HG02973 (cell line): Measurements from ENCODE around the gene CNKSR3.
"Not testable (repeated sequence)": the region's sequence is repeated elsewhere in the genome, so short reads cannot be mapped to it uniquely, and the experiment has no call there.

ENCODE experiments used
- ATAC-seq: cut with Tn5 transposase; IDR thresholded peaks from one replicate; pipeline ENCODE4 v1.9.1; 2021; ENCODE audit warnings: moderate library complexity; ENCODE audit not compliant: unreplicated experiment

Gene CNKSR3

DNA sequence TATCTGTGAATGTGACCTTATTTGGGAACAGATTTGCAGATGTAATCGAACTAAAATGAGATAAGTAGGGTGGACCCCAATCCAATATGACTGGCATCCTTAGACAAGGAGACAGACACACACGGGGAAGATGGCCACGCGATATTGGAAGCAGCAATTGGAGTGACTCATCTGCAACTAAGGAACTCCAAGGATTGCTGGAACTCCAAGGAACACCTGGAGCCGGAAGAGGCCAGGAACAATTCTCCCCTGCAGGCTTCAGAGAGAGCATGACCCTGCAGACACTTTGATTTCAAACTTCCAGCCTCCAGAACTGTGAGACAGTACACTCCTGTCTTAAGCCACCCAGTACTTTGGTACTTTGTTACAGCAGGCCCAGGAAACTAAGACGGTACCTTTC lies 19.5 kb upstream of the CNKSR3 start:
- ATAC-seq = no peak

DNA sequence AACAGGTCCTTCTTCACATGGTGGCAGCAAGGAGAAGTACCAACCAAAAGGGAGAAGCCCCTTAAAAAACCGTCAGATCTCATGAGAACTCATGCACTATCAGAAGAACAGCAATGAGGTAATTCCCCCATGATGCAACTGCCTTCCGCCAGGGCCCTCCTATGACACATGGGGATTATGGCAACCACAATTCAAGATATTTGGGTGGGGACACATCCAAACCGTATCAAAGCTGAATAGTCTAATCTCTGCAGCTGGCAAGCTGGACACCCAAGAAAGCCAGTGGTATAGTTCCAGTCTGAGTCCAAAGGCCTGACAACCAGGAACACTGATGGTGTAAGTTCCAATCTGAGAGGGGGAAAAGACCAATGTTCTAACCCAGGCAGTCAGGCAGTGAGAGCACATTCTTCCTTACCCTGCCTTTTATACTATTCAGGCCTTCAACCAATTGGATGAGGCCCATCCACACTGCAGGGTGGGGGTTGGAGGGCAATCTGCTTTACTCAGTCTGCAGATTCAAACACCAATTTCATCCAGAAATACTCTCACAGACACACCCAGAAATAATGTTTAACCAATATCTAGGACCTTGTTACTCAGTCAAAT lies 17.9 kb upstream of the CNKSR3 start:
- ATAC-seq = no peak

DNA sequence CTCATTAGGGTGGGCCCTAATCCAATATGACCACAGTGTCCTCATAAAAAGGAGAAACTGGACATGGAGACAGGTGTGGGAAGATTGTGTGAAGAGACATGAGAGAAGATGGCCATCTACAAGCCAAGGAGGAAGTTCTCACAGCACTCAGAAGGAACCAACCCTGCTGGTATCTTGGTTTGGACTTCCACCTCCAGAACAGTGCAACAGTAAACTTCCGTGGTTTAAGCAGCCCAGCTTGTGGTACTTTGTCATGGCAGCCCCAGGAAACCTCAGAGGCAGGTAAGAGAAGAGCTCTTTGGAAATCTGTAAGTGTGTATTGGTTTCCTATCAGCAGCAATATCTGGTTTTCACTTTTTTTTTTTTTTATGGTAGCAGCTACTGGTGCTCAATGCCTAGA lies 16.5 kb upstream of the CNKSR3 start:
- no peak for ATAC-seq

DNA sequence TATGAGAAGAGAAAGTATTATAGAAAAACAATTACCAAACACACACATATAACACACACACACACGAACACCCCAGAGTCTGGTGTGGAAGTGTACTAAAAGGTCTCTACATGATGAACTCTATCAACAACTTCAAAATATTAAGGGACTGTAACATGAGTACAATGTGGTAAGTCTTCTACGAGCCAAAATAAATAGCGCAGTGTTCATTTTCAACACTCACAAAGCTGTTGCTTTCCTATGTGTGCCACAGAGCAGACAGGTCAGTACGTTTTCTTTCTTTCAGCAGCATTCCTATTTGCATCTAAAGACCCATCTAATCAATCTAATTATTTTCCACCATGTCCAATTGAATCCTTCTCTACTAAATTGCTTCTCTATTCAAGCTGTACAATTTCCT lies 12.1 kb upstream of the CNKSR3 start:
- ATAC-seq = no peak

DNA sequence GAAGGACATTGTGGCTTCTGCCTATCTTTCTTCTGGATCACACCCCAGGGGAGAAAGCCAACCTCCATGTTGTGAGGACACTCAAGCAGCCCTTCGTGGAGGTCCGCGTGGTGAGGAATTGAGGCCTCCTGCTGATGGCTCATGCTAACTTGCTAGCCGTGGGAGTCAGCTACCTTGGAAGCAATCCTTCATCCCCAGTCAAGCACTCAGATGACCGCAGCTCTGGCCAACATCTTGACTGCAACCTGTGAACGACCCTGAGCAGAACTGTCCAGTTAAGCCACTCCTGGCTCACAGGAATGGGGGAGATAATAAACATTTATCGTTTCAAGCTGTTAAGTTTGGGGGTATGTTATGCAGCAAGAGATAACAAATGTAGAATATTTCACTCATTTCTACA lies 10.9 kb upstream of the CNKSR3 start:
- ATAC-seq = no peak

DNA sequence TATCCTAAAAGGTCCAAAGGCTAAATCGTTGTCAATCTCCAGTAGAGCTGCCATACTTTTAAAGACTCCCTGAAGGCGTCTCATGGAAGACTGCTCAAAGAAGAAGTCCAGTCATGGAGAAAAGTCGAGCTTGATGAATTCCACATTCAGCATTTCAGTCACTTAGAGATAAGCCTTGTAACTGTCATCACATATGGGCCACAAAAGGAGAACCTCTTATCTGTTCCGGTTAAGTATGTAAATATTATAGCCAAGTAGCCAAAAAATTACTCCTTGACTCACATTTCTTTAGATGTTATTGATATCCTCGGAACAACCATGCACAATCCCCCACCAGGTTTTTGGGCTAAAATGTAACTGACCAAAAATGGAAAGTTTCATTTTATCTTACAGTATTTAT lies 9.8 kb upstream of the CNKSR3 start:
- ATAC-seq = no peak

DNA sequence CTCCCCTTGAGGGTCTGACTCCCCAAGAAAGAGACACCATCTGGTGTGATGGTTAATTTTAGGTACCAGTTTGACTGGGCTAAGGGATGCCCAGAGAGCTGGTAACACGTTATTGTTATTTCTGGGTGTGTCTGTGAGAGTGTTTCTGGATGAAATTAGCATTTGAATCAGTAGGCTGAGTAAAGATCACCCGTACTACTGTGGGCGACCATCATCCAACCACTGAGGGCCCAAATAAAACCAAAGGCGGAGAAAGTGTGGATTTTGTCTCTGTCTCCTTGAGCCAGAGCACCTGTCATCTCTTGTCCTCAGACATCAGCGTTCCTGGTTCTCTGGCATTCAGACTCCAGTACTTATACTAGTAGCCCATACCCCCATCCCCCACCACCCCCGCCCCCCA lies 7.9 kb upstream of the CNKSR3 start:
- ATAC-seq = no peak

DNA sequence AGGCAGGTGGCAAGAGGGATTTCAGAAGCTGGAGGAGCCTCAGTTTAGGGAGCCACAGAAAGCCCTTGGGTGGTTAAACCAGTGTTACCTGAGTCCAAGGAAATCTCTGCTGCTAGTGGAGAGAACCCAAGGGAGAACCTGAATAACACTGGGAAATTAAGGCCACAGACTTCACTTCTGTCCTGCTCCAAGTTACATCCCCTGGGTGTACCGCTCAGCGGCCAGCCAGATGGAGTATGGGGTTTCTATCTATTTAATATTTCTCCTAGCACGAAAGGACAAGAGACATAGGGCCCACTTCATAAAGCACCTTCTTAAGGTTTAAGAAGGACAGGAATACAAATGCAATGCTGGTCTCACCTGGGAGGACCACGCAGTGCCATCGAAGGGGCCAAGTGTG lies 5.8 kb upstream of the CNKSR3 start:
- ATAC-seq = no peak

DNA sequence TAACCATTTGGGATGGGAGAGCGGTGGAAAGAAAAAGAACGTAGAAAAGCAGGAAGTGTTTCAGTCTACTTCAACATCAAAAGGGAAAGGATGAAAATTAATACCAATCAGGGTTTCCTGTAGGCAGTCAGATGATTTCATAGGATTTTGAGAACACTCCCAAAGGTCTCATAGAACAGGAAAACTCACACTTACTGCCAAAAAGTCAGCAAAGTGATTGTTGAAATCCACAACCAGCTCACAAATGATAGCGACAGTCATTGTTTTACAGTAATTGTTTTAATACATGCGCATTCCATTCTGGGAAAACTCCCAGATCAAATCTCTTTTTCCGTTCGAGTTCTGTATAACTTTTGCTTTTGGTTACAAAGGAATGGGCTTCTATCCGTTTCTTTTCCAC lies 5.3 kb upstream of the CNKSR3 start:
- no peak for ATAC-seq

DNA sequence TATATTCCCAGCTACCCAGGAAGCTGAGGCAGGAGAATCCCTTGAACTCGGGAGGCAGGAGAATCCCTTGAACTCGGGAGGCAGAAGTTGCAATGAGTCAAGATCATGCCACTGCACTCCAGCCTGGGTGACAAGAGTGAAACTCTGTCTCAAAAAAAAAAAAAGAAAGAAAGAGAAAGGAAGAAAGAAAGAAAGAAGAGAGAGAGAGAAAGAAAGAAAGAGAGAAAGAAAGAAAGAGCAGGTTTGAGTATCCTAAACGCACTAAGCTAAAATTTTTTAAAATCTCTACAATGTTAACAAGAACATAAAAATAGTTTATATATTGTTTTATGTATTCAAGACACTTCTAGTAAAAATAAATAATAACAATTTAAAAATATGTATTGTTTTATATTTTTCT lies 4.6 kb upstream of the CNKSR3 start:
- not testable (repeated sequence) for ATAC-seq

DNA sequence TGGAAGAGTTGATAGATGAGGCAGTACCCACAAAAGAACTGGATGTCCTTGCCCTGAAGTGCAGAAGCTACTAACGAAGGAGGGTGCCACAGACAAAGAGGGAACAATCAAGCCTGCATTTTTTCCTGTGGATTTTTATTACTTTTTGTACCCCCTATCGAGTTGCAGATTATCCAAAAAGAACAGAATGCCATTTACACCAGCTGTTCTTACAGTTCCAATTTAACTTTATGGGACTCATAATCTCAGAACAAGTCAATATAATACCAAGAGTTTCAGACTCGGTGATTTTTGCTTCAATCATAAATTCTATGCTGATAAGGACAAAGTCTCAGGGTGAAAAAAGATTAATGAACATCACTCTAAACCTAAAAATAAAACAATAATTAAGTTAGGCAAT lies 4.0 kb upstream of the CNKSR3 start:
- ATAC-seq = no peak

DNA sequence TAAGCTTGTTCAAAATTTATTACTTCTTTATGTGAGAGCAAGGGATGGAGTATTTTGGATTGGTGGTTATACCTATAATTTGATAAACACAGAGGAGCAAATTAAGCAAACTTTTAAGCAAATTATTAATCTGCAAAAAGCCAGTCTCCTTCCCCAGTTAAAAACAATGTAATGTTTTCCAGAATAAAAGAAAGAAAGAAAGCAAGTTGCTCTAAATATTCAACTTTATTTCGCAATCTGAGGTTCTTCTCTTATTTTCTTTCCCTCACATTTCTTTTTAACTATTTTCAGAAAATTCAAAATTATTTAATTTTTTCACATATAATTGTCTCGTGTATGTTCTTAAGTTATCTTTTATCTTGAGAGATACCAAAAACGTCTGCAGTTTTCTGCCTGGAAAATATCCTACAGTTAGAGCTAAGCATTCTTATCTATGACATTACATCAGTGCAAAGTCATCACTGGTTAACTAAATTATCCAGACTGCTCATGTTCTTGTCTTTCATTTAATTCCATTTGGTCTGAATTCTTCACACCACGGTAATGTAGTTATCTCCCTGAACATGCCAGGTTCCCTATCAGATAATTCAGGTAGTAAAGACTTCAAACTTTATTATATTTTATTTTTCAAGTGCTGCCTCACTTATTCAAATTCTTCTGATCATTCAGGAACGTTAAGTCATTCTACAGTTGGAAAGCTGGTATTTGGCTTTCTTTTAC lies 3.3 kb upstream of the CNKSR3 start:
- no peak for ATAC-seq

DNA sequence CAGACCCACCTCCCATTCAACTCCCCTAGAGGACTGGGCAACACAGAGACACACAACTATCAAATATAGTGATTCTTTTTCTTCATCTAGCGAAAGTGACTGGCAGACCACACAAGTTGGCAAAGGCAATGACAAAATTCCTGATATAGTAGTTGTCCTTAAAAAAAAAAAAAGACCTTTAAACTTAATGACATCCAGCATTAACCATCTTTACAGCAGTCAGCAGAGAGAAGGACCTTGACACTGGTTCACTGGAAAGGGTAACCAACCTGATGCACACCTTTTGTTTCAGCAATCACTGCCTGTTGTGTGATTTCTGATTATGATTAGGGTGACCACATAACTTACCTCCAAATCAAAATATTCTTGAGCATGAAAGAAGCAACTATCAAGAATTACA lies 1.7 kb upstream of the CNKSR3 start:
- no peak for ATAC-seq

DNA sequence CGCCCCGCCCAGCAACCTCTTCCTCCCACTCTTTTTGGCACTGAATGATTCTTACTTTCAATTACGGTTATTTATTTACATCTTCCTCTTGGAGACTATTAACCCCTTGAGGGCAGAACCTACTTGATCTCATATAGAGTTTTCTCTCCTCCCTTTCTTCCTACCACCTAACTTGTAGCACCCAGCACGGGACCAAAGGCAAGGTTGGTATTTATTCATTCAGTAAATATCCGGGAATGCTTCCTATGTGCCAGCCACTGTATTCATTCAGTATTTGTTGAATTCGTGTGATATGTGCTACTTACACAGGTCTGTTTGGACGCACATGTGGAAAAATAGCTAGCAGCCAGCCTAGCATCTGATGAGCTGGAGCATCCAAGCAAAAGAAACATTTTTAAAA lies 1.3 kb upstream of the CNKSR3 start:
- no peak for ATAC-seq

DNA sequence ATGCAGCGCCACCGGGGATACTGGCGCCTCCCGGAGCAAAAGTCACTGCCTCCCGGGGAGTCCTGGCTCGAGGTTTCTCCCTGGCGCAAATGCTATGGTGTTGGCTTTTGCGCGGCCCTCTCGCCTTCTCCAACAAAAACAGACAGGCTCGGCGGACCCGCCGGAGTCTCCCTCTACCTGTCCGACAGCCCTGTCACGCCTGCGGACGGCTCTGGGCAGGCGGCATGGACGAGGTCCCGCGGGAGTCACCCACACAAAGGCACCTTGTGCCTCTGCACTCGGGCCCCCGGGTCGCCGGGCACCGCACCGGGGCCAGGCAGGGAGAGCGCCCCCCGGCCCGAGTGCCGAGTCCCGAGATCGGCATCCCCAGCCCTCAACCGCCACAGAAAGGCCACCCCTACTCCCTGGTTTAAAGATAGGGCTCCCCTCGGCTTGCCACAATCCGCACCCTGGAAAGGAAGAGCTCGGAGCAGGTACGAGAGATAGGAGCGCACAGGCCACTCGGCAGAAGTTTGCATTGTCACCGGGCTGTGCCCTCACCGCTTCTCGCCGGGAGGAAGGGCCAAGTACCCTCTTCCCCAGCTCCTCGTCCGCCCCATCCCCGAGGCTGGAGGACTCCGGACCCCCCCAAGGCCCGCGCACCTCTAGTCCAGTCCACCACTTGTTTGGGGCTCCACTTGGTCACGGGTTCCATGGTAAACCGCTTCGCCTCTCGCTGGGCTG lies 903 bp downstream of the CNKSR3 start:
- ATAC-seq = peak; percentile 23

DNA sequence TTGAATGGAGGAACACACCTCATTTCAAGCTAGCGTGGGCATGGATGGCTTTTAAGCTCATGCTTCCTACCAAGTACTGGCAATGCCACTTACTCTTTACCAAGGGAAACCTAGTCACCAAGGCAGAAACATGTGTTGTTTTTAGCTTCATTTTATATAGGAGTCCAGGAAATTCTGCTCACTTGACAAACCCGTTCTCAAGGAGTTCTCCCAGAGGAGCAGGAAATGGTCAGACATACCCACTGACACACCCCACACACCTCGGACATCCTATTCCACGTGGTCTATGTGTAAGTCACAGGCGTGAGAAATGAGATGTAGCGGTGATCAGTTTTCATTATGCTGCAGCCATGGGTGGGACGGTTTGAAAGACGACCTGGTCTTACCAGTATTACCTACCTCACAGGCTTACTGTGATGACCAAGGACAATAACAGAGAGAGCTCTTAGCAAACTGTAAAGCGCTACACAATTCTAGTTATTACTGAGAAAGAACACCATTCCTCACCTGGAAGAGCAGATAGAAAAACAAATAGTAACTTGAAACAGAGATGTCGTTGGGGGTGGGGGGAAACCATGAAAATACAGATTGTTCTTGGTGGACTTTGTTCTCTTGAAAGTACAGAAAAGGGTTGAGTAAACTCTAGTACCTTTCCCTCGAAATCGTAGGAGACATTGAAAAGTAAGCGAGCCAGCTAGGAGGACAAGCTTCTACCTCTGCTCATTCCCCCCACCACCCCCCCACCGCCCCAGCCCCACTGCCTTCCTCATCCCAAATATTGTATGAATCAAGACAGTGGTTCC lies 1.7 kb downstream of the CNKSR3 start:
- no peak for ATAC-seq

DNA sequence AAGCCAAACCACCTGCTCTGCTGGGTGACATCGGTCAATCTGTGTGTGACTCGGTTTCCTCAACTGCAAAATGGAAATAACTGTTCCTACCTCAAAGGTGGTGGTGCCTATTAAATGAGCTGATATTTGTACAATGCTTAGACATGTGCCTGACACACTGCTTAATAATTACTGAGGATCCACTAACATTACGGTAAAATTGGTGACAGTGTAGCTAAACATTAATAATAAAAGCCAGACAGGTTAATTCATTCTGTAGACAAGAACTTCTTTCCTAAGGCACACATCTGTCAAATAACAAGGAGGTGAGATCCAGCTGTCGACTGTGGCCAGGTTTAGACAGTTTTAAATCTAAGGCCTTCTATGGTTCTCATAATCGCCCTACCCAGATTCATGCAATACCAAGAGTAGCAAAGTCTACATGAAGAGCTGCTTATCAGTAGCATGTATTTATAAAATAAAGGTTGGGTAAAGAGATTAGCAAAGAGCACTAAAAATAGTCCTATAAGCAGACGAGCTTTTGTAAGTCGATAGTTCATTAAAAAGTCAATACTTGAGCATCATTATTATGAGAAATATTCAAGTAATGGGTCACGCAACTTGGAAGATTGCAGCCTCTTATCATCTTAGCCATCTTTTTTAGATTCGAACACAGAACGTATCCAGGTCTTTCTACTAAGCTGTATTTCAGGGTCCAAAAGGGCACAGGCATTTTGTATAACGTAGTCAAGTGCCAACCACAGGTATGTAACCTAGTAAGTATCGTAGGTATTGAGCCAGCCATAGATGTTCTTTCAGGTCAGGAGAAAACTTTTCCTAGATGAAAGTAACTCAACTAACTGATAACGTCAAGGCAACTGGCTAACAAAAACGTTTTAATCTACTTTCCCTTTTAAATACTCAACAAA lies 3.2 kb downstream of the CNKSR3 start:
- no peak for ATAC-seq

DNA sequence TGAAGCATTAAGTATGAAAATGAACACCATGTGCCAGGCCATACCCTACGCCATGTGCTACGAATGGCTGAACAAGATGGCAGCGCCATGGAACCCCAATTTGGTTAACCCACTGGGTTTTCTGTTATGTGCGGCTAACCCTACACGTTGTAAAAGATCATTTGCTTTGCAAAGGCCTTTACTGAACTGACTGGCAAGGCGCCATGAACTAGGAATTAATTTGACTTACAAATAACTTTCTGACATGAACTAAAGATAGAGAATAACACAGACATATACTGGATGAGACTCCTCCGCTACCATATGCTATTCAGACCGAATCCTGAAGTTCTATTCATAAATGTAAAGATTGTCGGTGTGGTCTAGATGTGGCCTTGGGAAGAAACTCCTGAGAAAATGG lies 3.9 kb downstream of the CNKSR3 start:
- no peak for ATAC-seq

DNA sequence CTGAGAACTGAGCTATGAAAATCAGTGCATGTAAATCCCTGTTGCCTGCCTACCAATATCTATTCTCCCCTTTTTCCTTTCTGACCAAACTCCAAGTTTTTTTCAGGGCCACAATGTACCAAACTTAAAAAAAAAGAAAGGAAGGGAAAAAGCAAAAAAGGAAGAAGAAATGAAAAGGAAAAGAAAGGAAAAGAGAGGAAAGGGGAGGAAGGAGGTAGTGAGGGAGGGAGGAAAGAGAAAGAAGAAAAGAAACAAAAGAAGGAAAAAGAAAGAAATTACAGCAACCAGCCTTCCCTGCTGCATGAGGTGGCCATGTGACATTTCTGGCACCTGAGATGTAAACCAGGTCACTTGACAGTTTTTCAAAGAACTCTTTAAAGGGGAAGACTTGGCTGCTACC lies 4.4 kb downstream of the CNKSR3 start:
- ATAC-seq = no peak

DNA sequence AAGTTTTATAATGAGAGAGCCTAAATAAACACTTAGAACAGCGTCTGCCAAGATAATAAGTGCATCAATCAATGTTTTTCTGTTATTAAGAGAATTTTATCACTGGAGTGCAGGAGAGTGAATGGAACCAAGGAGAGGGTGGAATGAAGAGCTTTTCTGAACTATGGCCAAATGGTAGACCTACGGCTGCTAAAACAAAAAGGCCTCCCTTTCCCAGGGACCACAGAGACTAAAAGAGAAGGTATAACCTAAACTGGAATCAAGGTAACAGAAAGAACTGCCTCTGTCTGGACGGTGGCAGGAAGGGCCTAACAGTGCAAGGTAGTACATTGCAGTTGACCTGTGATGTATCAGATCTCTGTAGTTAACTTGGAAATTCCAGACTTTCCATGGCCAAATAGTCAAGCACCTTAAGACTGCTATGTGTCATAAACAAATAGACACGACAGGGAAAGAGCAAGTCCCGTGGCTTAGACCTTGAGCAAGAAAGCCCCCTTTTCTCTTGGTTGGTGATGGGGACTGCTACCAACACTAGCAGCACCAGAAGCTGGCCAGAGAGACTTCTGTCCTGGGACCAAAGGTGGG lies 5.5 kb downstream of the CNKSR3 start:
- ATAC-seq = no peak
